ENCODE measurements around the gene CABP5.

The CABP5 gene

DNA sequence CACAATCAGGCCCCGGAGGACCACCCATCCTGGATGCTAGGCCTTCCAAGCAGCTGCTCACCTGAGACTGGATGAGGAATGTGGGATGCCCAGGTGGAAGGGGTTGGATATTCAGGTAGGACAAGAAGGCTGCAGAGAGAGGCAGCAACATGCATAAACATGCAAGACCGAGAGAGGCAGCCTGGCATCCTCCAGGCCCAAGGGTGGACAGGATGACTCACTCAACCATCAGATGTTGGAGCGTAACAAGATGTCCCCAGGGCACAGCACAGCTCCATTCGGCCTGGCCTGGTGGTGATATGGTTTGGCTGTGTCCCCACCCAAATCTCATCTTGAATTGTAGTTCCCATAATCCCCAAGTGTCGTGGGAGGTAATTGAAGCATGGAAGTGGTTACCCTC, 10.0 kb upstream of the CABP5 start:
- peaks cover 2% of the 10 kb centered on the region for H3K27me3 Mint-ChIP-seq
- no peaks in the 10 kb centered on the region for H3K36me3 Mint-ChIP-seq (ENCODE audit: low read depth)
- no peaks in the 10 kb centered on the region for H3K9me3 Mint-ChIP-seq
- H3K4me3 Mint-ChIP-seq: no peak overlapping the region
- H3K27ac Mint-ChIP-seq: no peak overlapping the region
- intact Hi-C loops (cut with micrococcal nuclease): no loop called here
- H3K4me1 Mint-ChIP-seq (ENCODE audit: low read depth): no peaks in the 10 kb centered on the region

- Mint-ChIP-seq H3K27me3 (peaks cover 2% of the 10 kb centered on the region), H3K4me1 (ENCODE audit: low read depth) (no peaks in the 10 kb centered on the region), H3K27ac (no peak overlapping the region), H3K4me3 (no peak overlapping the region), H3K9me3 (no peaks in the 10 kb centered on the region), H3K36me3 (ENCODE audit: low read depth) (no peaks in the 10 kb centered on the region)
- intact Hi-C loops (cut with micrococcal nuclease): no loop called here
Measured at GRCh38 chr19:48053076-48053475, 9.2 kb upstream of the CABP5 start.

DNA sequence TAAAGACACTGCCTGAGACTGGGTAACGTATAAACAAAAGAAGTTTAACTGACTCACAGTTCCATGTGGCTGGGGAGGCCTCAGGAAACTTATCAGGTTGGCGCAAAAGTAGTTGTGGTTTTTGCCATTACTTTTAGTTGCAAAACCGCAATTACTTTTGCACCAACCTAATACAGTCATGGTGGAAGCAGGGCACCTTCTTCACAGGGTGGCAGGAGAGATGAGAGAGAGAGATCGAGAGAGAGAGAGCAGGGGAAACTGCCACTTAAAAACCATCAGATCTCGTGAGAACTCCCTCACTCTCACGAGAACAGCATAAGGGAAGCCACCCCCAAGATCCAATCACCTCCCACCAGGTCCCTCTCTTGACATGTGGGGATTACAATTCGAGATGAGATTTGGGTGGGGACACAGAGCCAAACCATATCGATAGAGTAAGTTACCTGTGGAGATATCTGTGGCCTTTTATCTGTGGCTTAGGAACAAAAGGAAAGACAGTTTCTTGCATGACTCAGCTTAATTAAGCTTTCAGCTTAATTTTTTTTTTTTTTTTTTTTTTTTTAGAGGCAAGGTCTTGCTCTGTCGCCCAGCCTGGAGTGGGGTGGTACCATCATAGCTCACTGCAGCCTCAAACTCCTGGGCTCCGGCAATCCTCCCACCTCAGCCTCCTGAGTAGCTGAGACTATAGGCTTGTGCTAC, 7.6 kb upstream of the CABP5 start:
- no peak overlapping the region for H3K27ac Mint-ChIP-seq
- H3K36me3 Mint-ChIP-seq (ENCODE audit: low read depth): no peaks in the 10 kb centered on the region

DNA sequence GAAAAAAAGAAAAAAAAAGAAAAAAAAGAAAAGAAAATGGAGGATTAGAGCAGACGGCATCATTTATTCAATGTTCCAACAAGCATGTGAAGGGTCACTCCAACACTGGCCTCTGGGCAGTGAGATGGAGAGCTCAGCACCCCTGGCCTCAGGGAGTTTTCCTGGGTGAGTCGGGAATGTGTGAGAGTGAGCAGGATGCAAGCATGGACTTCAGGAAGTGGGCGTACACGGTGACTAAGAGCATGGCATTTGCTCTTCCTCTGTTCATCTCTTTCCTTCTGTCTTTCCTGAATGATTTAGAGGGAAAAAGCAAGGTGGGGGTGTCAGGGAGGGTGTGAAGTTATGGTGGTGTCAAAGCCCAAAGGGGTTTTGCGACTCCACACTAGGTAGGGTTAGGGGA, 682 bp upstream of the CABP5 start:
- no peaks in the 10 kb centered on the region for H3K4me1 Mint-ChIP-seq (ENCODE audit: low read depth)
- no peaks in the 10 kb centered on the region for H3K36me3 Mint-ChIP-seq (ENCODE audit: low read depth)
- peaks cover 8% of the 10 kb centered on the region for H3K27me3 Mint-ChIP-seq
- no peak overlapping the region for H3K27ac Mint-ChIP-seq
- H3K4me3 Mint-ChIP-seq: no peak overlapping the region
- intact Hi-C loops (cut with micrococcal nuclease): no loop called here
- peaks cover 13% of the 10 kb centered on the region for H3K9me3 Mint-ChIP-seq

More for the DNA sequence above, 7.6 kb upstream of the CABP5 start:
- intact Hi-C loops (cut with micrococcal nuclease): no loop called here
- Mint-ChIP-seq H3K9me3 (no peaks in the 10 kb centered on the region), H3K4me1 (ENCODE audit: low read depth) (no peaks in the 10 kb centered on the region), H3K27me3 (peaks cover 2% of the 10 kb centered on the region), H3K4me3 (no peak overlapping the region)

- Mint-ChIP-seq H3K4me1 (ENCODE audit: low read depth) (no peaks in the 10 kb centered on the region), H3K36me3 (ENCODE audit: low read depth) (no peaks in the 10 kb centered on the region), H3K27ac (no peak overlapping the region), H3K9me3 (peaks cover 13% of the 10 kb centered on the region), H3K4me3 (no peak overlapping the region), H3K27me3 (peaks cover 8% of the 10 kb centered on the region)
- intact Hi-C loops (cut with micrococcal nuclease): no loop called here
Measured at GRCh38 chr19:48041877-48042580, 1.9 kb downstream of the CABP5 start.

DNA sequence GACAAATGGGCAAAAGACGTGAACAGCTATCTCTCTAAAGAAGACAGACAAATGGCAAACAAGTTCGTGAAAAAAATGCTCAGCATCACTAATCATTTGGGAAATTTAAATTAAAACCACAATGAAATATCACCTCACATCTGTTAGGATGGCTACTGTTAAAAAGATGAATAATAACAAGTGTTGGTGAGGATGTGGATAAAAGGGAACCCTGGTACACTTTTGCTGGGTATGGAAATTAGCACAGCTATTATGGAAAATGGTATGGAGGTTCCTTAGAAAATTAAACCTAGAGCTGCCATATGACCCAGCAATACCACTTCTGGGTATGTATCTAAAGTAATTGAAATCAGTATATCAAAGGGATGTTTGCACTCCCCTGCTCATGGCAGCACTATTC, 7.1 kb downstream of the CABP5 start:
- no peaks in the 10 kb centered on the region for H3K36me3 Mint-ChIP-seq (ENCODE audit: low read depth)
- peaks cover 9% of the 10 kb centered on the region for H3K9me3 Mint-ChIP-seq
- H3K4me3 Mint-ChIP-seq: no peak overlapping the region
- H3K27ac Mint-ChIP-seq: no peak overlapping the region
- H3K27me3 Mint-ChIP-seq: peaks cover 6% of the 10 kb centered on the region
- H3K4me1 Mint-ChIP-seq (ENCODE audit: low read depth): no peaks in the 10 kb centered on the region
- intact Hi-C loops (cut with micrococcal nuclease): no loop called here

- intact Hi-C loops (cut with micrococcal nuclease): no loop called here
- Mint-ChIP-seq H3K4me3 (no peak overlapping the region), H3K36me3 (ENCODE audit: low read depth) (no peaks in the 10 kb centered on the region), H3K4me1 (ENCODE audit: low read depth) (no peaks in the 10 kb centered on the region), H3K27ac (no peak overlapping the region), H3K27me3 (no peaks in the 10 kb centered on the region), H3K9me3 (peaks cover 9% of the 10 kb centered on the region)
Measured at GRCh38 chr19:48033604-48034003, 10.3 kb downstream of the CABP5 start.

GRCh38 chr19:48030073-48030472, 13.8 kb downstream of the CABP5 start:
- no peak overlapping the region for H3K4me3 Mint-ChIP-seq

GRCh38 chr19:48029431-48029830, 14.4 kb downstream of the CABP5 start:
- H3K36me3 Mint-ChIP-seq (ENCODE audit: low read depth): no peaks in the 10 kb centered on the region
- H3K27me3 Mint-ChIP-seq: peaks cover 7% of the 10 kb centered on the region
- H3K27ac Mint-ChIP-seq: no peak overlapping the region
- H3K4me1 Mint-ChIP-seq (ENCODE audit: low read depth): no peaks in the 10 kb centered on the region
- no peak overlapping the region for H3K4me3 Mint-ChIP-seq
- intact Hi-C loops (cut with micrococcal nuclease): no loop called here
- H3K9me3 Mint-ChIP-seq: no peaks in the 10 kb centered on the region

More at GRCh38 chr19:48030073-48030472, 13.8 kb downstream of the CABP5 start:
- Mint-ChIP-seq H3K27ac (no peak overlapping the region), H3K4me1 (ENCODE audit: low read depth) (no peaks in the 10 kb centered on the region), H3K9me3 (no peaks in the 10 kb centered on the region), H3K27me3 (peaks cover 7% of the 10 kb centered on the region), H3K36me3 (ENCODE audit: low read depth) (no peaks in the 10 kb centered on the region)
- intact Hi-C loops (cut with micrococcal nuclease): no loop called here

- intact Hi-C loops (cut with micrococcal nuclease): no loop called here
- H3K4me1 Mint-ChIP-seq (ENCODE audit: low read depth): peaks cover 3% of the 10 kb centered on the region
- H3K9me3 Mint-ChIP-seq: no peaks in the 10 kb centered on the region
- H3K36me3 Mint-ChIP-seq (ENCODE audit: low read depth): no peaks in the 10 kb centered on the region
- H3K27me3 Mint-ChIP-seq: peaks cover 13% of the 10 kb centered on the region
- H3K27ac Mint-ChIP-seq: no peak overlapping the region
- no peak overlapping the region for H3K4me3 Mint-ChIP-seq
Measured at GRCh38 chr19:48025480-48025879, 18.4 kb downstream of the CABP5 start.

GRCh38 chr19:48023518-48023917, 20.4 kb downstream of the CABP5 start:
- H3K36me3 Mint-ChIP-seq (ENCODE audit: low read depth): no peaks in the 10 kb centered on the region
- no peak overlapping the region for H3K27ac Mint-ChIP-seq
- peaks cover 13% of the 10 kb centered on the region for H3K27me3 Mint-ChIP-seq

GRCh38 chr19:48023011-48023410, 20.9 kb downstream of the CABP5 start:
- H3K27me3 Mint-ChIP-seq: peaks cover 13% of the 10 kb centered on the region

More at GRCh38 chr19:48023518-48023917, 20.4 kb downstream of the CABP5 start:
- no peaks in the 10 kb centered on the region for H3K9me3 Mint-ChIP-seq
- no peak overlapping the region for H3K4me3 Mint-ChIP-seq
- H3K4me1 Mint-ChIP-seq (ENCODE audit: low read depth): peaks cover 6% of the 10 kb centered on the region
- intact Hi-C loops (cut with micrococcal nuclease): no loop called here

DNA sequence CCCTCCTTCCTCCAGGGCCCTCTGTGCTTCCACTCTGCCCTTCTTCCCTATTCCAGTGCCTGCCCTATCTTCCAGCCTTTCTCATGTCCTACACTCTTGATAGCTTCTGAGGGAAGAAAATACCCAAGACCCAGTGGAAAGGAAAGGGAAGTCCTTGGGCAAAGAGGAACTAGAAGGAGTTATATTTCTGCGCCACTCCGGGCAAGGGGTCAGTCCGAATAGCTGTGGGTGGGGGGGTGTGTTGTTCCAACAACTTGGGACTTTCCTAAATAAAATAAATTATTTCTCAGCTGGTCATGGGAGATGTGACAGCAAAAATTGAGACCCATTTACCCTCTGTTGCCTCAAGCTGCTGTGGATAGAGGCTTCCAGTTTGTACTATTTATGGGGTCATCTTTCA, 23.2 kb downstream of the CABP5 start:
- no peak overlapping the region for H3K27ac Mint-ChIP-seq
- H3K27me3 Mint-ChIP-seq: peaks cover 9% of the 10 kb centered on the region

More at GRCh38 chr19:48023011-48023410, 20.9 kb downstream of the CABP5 start:
- H3K4me3 Mint-ChIP-seq: no peak overlapping the region
- intact Hi-C loops (cut with micrococcal nuclease): no loop called here
- peaks cover 6% of the 10 kb centered on the region for H3K4me1 Mint-ChIP-seq (ENCODE audit: low read depth)
- no peaks in the 10 kb centered on the region for H3K36me3 Mint-ChIP-seq (ENCODE audit: low read depth)
- H3K27ac Mint-ChIP-seq: no peak overlapping the region
- H3K9me3 Mint-ChIP-seq: no peaks in the 10 kb centered on the region

GRCh38 chr19:48010932-48011758, 32.7 kb downstream of the CABP5 start:
- peaks cover 9% of the 10 kb centered on the region for H3K9me3 Mint-ChIP-seq
- H3K27ac Mint-ChIP-seq: no peak overlapping the region
- H3K4me3 Mint-ChIP-seq: no peak overlapping the region
- H3K4me1 Mint-ChIP-seq (ENCODE audit: low read depth): no peaks in the 10 kb centered on the region
- intact Hi-C loops (cut with micrococcal nuclease): no loop called here
- H3K27me3 Mint-ChIP-seq: peaks cover 1% of the 10 kb centered on the region
- H3K36me3 Mint-ChIP-seq (ENCODE audit: low read depth): no peaks in the 10 kb centered on the region

More for the DNA sequence above, 23.2 kb downstream of the CABP5 start:
- Mint-ChIP-seq H3K36me3 (ENCODE audit: low read depth) (no peaks in the 10 kb centered on the region), H3K4me1 (ENCODE audit: low read depth) (peaks cover 6% of the 10 kb centered on the region), H3K9me3 (no peaks in the 10 kb centered on the region), H3K4me3 (no peak overlapping the region)
- intact Hi-C loops (cut with micrococcal nuclease): no loop called here

All from dendritic cell treated with granulocyte-macrophage colony-stimulating factor and Interleukin-4, amounts not matched to agents 40 ng/mL and 50 ng/mL, for 4 days (primary cell).